GM19372 (cell line): ENCODE measurements around the gene CBFA2T3.

Experiments
- ATAC-seq: cut with Tn5 transposase; IDR thresholded peaks from one replicate; pipeline ENCODE4 v1.9.1; 2021; ENCODE audit warnings: mild to moderate bottlenecking, low read depth, moderate library complexity; ENCODE audit not compliant: unreplicated experiment

The CBFA2T3 gene

GRCh38 chr16:89000207-89000959, 23.4 kb upstream of the CBFA2T3 start:
- ATAC-seq: no peak

- no peak for ATAC-seq
Measured at GRCh38 chr16:88999457-89000206, 22.6 kb upstream of the CBFA2T3 start.

GRCh38 chr16:88995746-88996535, 18.9 kb upstream of the CBFA2T3 start:
- no peak for ATAC-seq

GRCh38 chr16:88995194-88995593, 18.2 kb upstream of the CBFA2T3 start:
- ATAC-seq: no peak

GRCh38 chr16:88994695-88995094, 17.7 kb upstream of the CBFA2T3 start:
- ATAC-seq: no peak

GRCh38 chr16:88993946-88994600, 17.1 kb upstream of the CBFA2T3 start:
- ATAC-seq: no peak

- no peak for ATAC-seq
Measured at GRCh38 chr16:88993166-88993761, 16.3 kb upstream of the CBFA2T3 start.

- no peak for ATAC-seq
Measured at GRCh38 chr16:88992351-88993165, 15.6 kb upstream of the CBFA2T3 start.

GRCh38 chr16:88991813-88992350, 14.9 kb upstream of the CBFA2T3 start:
- no peak for ATAC-seq

GRCh38 chr16:88989852-88990547, 13.0 kb upstream of the CBFA2T3 start:
- no peak for ATAC-seq

GRCh38 chr16:88988980-88989811, 12.2 kb upstream of the CBFA2T3 start:
- ATAC-seq: no peak

- ATAC-seq: no peak
Measured at GRCh38 chr16:88985521-88985920, 8.5 kb upstream of the CBFA2T3 start.

GRCh38 chr16:88983771-88984687, 7.0 kb upstream of the CBFA2T3 start:
- ATAC-seq: no peak

GRCh38 chr16:88983165-88983564, 6.2 kb upstream of the CBFA2T3 start:
- ATAC-seq: no peak

GRCh38 chr16:88982286-88983084, 5.5 kb upstream of the CBFA2T3 start:
- no peak for ATAC-seq
